GM21515 (cell line): Measurements from ENCODE around the gene ARHGAP24.
A peak's percentile ranks its signal among the peaks of the same experiment; 100 is the strongest.

Experiments used
- ATAC-seq: cut with Tn5 transposase; IDR thresholded peaks from one replicate; pipeline ENCODE4 v1.9.1; 2021; ENCODE audit not compliant: unreplicated experiment

Gene ARHGAP24

GRCh38 chr4:85577307-85577706 is 102.4 kb downstream of the ARHGAP24 start:
- no peak for ATAC-seq

GRCh38 chr4:85579942-85580341 is 105.0 kb downstream of the ARHGAP24 start:
- no peak for ATAC-seq

- ATAC-seq = no peak
These were observed 105.5 kb downstream of the ARHGAP24 start for GRCh38 chr4:85580489-85580888.

DNA sequence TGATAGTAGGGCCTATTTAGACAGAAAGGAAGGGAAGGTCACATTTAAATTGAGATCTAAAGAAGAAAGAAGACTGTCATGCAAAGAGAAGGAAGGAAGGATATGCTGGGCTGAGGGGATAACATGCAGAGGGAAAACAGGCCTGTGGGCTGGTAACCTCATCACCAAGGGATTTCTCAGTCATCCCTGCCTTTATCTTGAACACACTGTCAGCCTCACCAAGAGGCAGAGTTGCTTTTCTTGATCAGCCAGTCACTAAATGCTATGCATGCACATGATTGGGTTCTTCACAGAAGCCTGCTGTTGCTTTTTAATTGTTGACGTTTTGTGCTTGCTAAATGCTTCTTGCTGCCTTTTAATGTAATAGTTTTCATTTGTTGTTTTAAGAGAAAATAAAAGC is 113.0 kb downstream of the ARHGAP24 start:
- no peak for ATAC-seq

DNA sequence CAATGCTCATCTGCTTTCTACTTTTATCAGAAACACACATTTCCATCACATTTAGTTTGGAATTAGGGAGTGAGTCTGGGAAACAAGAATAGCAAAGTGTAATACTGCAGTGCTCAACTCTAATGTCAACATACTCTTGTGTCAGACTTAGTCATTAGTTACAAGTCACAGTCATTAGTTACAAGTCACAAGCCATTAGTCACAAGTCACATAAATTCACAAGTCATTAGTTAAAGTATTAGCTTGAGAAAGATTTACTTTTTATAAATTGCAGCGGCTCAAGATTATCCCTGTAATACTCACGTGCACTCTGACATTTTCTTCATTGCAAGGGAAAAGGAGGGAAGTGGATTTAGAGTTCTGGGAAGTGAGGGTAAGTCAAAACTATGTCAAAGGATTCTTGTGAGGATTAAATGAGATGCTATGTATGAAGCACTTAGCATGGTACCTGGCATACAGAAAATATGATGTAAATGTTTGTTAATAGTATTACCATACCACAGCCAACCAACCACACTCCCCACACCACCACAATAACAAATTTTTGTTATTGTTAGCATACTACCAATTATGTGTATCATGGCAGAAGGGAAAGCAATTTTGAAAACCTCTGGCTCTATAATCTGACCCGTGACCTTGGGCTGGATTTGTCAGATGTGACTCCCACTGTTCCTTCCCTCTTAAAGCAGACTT is 116.6 kb downstream of the ARHGAP24 start:
- no peak for ATAC-seq

GRCh38 chr4:85595098-85595775 is 120.3 kb downstream of the ARHGAP24 start:
- no peak for ATAC-seq

DNA sequence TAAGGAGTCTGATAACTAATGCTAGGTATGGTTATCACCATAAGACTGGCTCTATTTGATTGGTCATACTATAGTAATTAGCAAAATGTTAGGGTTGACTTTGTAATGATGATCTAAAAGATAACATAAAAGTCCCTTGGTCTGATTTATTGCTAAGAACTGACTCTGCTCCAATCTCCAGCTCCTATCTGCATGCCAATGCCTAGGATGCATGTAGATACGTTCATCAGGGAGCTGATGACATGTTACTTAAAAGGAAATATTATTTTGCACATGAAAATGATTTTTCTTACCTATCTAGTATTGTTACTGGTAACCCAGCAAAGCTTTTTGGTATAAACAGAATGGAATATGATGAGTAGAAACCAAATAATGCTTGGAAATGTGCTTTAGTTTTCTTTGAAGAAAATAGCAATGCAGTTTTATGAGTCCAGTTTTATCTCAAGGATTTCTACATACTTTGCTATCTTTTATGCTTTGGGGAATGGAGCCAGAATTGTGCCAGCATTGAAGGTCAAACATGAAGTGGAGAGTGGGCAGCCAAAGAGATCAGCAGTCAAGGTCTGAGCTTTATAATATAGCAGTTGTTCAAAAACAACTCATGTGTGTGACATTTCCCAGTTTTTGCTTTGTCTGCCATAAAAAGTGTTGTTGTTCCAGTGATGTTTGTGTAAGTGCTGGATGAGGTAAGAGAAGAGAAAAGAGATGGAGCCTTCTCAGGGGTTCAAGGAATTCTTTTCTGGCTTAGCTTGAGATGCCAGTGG is 121.0 kb downstream of the ARHGAP24 start:
- ATAC-seq = no peak

DNA sequence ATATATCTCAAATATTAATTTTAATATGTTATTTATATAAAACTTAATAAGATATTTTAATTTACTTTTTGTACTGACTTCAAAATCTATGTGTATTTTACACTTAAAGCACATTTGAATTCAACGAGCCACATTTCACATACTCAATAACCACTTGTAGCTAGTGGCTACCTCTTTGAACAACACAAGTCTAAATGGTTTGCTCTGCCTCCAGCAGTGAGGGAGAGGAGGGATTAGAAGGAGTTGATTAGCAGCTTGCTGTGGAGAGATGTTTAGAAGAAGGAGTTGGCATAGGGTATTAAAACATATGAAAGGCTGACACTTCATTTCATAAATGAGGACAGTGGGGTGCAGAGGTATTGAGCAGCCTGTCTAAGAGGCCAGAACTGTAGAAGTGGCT is 124.0 kb downstream of the ARHGAP24 start:
- ATAC-seq = no peak

GRCh38 chr4:85600501-85600900 is 125.6 kb downstream of the ARHGAP24 start:
- ATAC-seq = no peak

- ATAC-seq = peak; percentile 48
These were observed 128.7 kb downstream of the ARHGAP24 start for GRCh38 chr4:85603437-85604336.

GRCh38 chr4:85606505-85606904 is 131.6 kb downstream of the ARHGAP24 start:
- ATAC-seq = no peak

DNA sequence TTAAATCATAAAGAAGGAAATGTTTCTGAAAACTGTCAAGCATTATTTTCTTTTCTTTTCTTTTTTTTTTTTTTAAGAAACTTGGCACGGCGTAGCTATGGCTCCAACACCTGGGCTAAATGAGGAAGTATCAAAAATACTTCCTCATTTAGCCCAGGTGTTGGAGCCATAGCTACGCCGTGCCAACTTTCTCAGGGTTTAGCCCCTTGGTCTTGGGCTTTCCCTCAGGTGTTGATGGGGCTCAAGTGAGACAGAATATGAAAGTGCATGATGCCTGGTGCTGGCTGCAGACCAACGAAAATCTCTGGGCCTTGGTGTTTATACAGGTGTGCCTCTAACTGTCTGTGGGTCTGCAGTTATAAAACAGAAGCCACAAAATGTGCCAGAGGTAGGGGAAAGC is 132.7 kb downstream of the ARHGAP24 start:
- ATAC-seq = peak; percentile 58

DNA sequence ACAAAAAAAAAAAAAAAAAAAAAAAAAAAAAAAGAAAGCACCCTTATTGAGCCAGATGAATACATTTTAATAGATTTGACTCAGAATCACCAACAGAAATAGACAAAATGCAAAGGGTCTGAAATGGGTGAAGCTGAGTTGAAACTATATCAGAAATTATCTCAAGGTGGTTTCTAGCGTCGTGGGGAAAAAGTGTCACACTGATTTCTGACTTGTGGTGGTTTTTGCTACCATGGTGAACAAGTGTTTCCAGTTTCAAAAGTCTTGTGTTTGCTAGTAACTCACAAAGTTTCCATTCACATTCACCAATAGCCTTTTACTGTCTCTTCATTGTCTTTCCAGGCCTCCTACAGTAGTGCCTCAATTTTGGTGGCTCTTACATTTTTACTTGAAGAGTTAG is 135.5 kb downstream of the ARHGAP24 start:
- ATAC-seq = peak; percentile 80

DNA sequence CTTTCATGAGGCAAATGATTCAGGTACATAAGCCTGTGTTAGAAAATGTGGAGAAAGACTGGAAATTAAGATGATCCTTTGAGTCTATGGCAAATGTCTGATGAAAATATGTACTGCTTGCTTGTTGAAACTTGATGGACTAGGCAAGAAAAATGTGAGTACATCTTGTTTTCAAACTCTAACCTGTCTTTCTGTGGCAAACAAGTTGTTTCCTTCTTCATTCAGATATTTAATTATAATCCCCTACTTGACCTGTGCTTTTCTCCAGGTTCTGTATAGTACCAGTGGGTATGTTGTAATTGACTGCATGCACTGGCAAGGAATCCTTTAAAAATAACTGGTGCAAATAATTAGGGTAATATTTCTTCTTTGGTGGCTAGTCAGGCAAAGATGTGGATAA is 136.7 kb downstream of the ARHGAP24 start:
- ATAC-seq = no peak

- no peak for ATAC-seq
These were observed 139.0 kb downstream of the ARHGAP24 start for GRCh38 chr4:85613901-85614300.

DNA sequence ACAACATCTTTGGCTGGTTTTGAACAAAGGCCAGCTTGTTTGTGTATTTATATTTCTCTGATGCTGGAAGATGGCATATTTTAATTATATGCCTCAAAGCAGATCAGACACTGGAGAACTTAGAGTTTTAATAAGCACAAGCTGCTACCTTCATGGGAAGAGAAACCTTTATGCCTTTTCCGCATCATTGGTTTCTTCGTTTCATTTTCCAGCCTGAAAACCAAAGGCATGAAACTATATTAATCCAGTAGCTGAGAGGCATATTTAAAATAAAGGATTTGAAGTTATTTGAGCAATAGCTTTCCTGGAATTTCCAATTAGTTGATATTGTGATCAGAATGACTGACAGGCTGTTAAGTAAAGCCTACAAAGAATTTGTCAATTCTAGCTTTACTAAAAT is 141.0 kb downstream of the ARHGAP24 start:
- ATAC-seq = no peak

DNA sequence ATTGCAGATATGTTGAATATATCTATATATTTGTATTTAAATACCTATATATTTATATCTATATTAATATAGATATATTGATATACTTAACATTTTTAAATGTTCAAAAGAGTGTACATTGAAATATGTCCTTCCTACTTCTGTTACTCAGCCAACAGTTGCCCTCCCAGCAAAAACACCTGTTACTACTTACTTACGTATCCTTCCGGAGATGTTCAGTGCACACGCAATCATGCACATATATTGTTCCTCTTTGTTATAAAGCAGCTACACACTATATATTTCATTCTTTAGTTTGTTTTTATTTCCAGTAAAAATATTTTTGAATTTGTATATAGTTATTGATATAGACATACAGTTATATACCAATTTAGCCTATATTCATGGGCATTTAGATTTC is 142.3 kb downstream of the ARHGAP24 start:
- no peak for ATAC-seq

DNA sequence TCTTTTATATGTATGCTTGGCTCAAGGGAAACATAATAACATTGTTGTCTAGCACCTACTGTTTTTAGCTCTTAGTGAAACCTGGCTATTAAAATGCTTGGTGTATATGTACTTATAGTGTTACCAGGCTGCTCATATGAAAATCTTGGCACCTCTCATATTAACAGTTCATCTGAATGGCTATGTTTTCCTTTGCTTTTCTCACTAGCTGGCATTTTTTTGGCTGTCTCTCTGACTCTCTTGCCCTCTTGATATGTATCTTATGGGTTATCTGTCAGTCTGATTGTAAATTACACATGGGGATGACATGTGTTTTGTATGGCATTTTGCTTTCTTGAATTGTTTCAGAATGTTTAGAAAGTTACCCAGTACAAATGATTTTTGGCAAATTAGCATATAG is 158.0 kb downstream of the ARHGAP24 start:
- no peak for ATAC-seq

DNA sequence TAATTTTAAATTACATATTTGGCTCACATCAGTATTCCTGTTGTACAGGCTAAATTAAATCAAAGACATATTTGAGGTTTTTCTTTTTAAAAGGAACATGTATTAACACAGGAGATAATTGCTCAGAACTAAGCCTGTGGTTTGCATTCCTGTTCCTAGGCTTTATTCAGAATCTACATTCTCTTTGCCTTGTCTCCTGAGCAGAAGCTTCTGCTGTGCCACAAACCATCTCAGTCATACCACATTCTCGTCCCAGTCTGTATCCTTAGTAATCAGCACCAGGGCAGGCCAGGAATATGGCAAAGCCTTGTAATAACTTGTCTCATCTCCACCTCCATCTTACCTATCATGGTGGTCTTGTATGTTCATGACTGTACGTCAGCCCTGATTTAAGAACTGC is 162.8 kb downstream of the ARHGAP24 start:
- no peak for ATAC-seq

- no peak for ATAC-seq
These were observed 165.0 kb downstream of the ARHGAP24 start for GRCh38 chr4:85639946-85640345.
